Ectodermal cell (in vitro differentiated cells): ENCODE measurements around the gene CCDC149.

Experiments used
- H3K27ac ChIP-seq: 2 replicates; pipeline ENCODE4 v1.7.0; 2013; ENCODE audit warnings: mild to moderate bottlenecking, low read depth, low read length; ENCODE audit not compliant: insufficient read depth, poor library complexity, severe bottlenecking
- H3K27me3 ChIP-seq: 2 replicates; pipeline ENCODE4 v1.7.0; 2013; ENCODE audit warnings: mild to moderate bottlenecking, low read length; ENCODE audit not compliant: insufficient read depth, control insufficient read depth, poor library complexity, severe bottlenecking
- H3K36me3 ChIP-seq: one replicate; pipeline ENCODE4 v1.7.0; 2013; ENCODE audit warnings: low read length; ENCODE audit not compliant: control insufficient read depth, insufficient read depth
- H3K4me1 ChIP-seq: one replicate; pipeline ENCODE4 v1.7.0; 2013; ENCODE audit warnings: low read length; ENCODE audit not compliant: control insufficient read depth, insufficient read depth
- H3K4me3 ChIP-seq: 2 replicates; pipeline ENCODE4 v1.7.0; 2013; ENCODE audit warnings: low read depth, low read length, control low read depth; ENCODE audit not compliant: insufficient read depth
- H3K9me3 ChIP-seq: 2 replicates; pipeline ENCODE4 v1.7.0; 2013; ENCODE audit warnings: mild to moderate bottlenecking, low read length, moderate library complexity; ENCODE audit not compliant: control insufficient read depth
- WGBS, 2 experiments: methylation state at CpG; one replicate each; pipeline ENCODE4 v1.1.7; 2013; ENCODE audit warnings: missing lambda C conversion rate in 2 of 2; 5-methylcytosine and 5-hydroxymethylcytosine counted together

CCDC149 gene

GRCh38 chr4:24799544-24800324, 113.1 kb downstream of the CCDC149 start:
- H3K27me3 ChIP-seq: peaks cover 66% of the 10 kb centered on the region
- H3K36me3 ChIP-seq: no peaks in the 10 kb centered on the region
- 43 to 44% methylated on average over 103 of the region's 103 CpGs for WGBS, 2 experiments
- peak overlapping the region; percentile 31 for H3K4me3 ChIP-seq
- no peaks in the 10 kb centered on the region for H3K4me1 ChIP-seq
- no peak overlapping the region for H3K27ac ChIP-seq
- H3K9me3 ChIP-seq: no peaks in the 10 kb centered on the region

GRCh38 chr4:24799196-24799543, 113.7 kb downstream of the CCDC149 start:
- H3K27me3 ChIP-seq: peaks cover 68% of the 10 kb centered on the region
- 91 to 96% methylated on average over 13 of the region's 13 CpGs for WGBS, 2 experiments

GRCh38 chr4:24798036-24798610, 114.7 kb downstream of the CCDC149 start:
- Histone ChIP-seq H3K36me3 (no peaks in the 10 kb centered on the region), H3K4me3 (no peak overlapping the region), H3K27me3 (peaks cover 68% of the 10 kb centered on the region), H3K27ac (no peak overlapping the region), H3K4me1 (no peaks in the 10 kb centered on the region), H3K9me3 (no peaks in the 10 kb centered on the region)
- 64 to 69% methylated on average over 5 of the region's 5 CpGs for WGBS, 2 experiments

More at GRCh38 chr4:24799196-24799543, 113.7 kb downstream of the CCDC149 start:
- no peaks in the 10 kb centered on the region for H3K36me3 ChIP-seq
- H3K9me3 ChIP-seq: no peaks in the 10 kb centered on the region
- no peak overlapping the region for H3K27ac ChIP-seq
- H3K4me1 ChIP-seq: no peaks in the 10 kb centered on the region
- no peak overlapping the region for H3K4me3 ChIP-seq

GRCh38 chr4:24796620-24797019, 116.2 kb downstream of the CCDC149 start:
- Histone ChIP-seq H3K27me3 (peaks cover 65% of the 10 kb centered on the region), H3K4me1 (no peaks in the 10 kb centered on the region), H3K27ac (no peak overlapping the region), H3K36me3 (no peaks in the 10 kb centered on the region), H3K4me3 (no peak overlapping the region), H3K9me3 (no peaks in the 10 kb centered on the region)

GRCh38 chr4:24795666-24796381, 117.0 kb downstream of the CCDC149 start:
- no peak overlapping the region for H3K27ac ChIP-seq
- H3K36me3 ChIP-seq: no peaks in the 10 kb centered on the region
- peaks cover 57% of the 10 kb centered on the region for H3K27me3 ChIP-seq
- H3K9me3 ChIP-seq: no peaks in the 10 kb centered on the region
- H3K4me3 ChIP-seq: peak overlapping the region; percentile 26
- 43 to 55% methylated on average over 6 to 9 of the region's 9 CpGs for WGBS, 2 experiments
- H3K4me1 ChIP-seq: no peaks in the 10 kb centered on the region

- Histone ChIP-seq H3K4me3 (peak within 1 kb of the TSS; percentile 26), H3K4me1 (no peaks in the 10 kb centered on the region), H3K27me3 (peaks cover 50% of the 10 kb centered on the region)
Measured at GRCh38 chr4:24794916-24795665, 117.8 kb downstream of the CCDC149 start, which contains the start of gene SOD3. SOD3 (plus strand) TSS chr4:24795573; CDS start chr4:24799522, 3,949 bp downstream.

GRCh38 chr4:24794480-24794879, 118.4 kb downstream of the CCDC149 start:
- Histone ChIP-seq H3K27me3 (peaks cover 44% of the 10 kb centered on the region), H3K4me3 (no peak overlapping the region), H3K27ac (no peak overlapping the region), H3K36me3 (no peaks in the 10 kb centered on the region), H3K4me1 (no peaks in the 10 kb centered on the region), H3K9me3 (no peaks in the 10 kb centered on the region)
- 82 to 86% methylated on average over 10 of the region's 10 CpGs for WGBS, 2 experiments

More at GRCh38 chr4:24794916-24795665, 117.8 kb downstream of the CCDC149 start, which contains the start of gene SOD3:
- Histone ChIP-seq H3K36me3 (no peaks in the 10 kb centered on the region), H3K9me3 (no peaks in the 10 kb centered on the region), H3K27ac (no peak within 1 kb of the TSS)
- 29 to 30% methylated on average over 21 of the region's 21 CpGs for WGBS, 2 experiments

GRCh38 chr4:24794051-24794450, 118.8 kb downstream of the CCDC149 start:
- H3K27ac ChIP-seq: no peak overlapping the region
- no peak overlapping the region for H3K4me3 ChIP-seq
- no peaks in the 10 kb centered on the region for H3K36me3 ChIP-seq
- WGBS, 2 experiments: 81 to 86% methylated on average over 4 of the region's 4 CpGs
- no peaks in the 10 kb centered on the region for H3K4me1 ChIP-seq
- peaks cover 40% of the 10 kb centered on the region for H3K27me3 ChIP-seq
- no peaks in the 10 kb centered on the region for H3K9me3 ChIP-seq

GRCh38 chr4:24793219-24794005, 119.4 kb downstream of the CCDC149 start:
- WGBS, 2 experiments: 90 to 91% methylated on average over 8 of the region's 8 CpGs
- H3K4me3 ChIP-seq: no peak overlapping the region

More at GRCh38 chr4:24793219-24794005, 119.4 kb downstream of the CCDC149 start:
- H3K4me1 ChIP-seq: no peaks in the 10 kb centered on the region
- no peak overlapping the region for H3K27ac ChIP-seq
- no peaks in the 10 kb centered on the region for H3K36me3 ChIP-seq
- peaks cover 33% of the 10 kb centered on the region for H3K27me3 ChIP-seq
- no peaks in the 10 kb centered on the region for H3K9me3 ChIP-seq
